Heart right ventricle (tissue), 16 donors: ENCODE results near the gene FAM13A. TPM values are rescaled to one million over a fixed set of nuclear protein-coding genes. Genes with fewer than 3 reads are reported as not detected.
"Not testable (repeated sequence)": the region's sequence is repeated elsewhere in the genome, so short reads cannot be mapped to it uniquely, and the experiment has no call there.

Experiments used
- ATAC-seq, 8 donors: fragments of 200-7000 bp; cut with Tn5 transposase; one replicate each; pipeline ENCODE4 v1.9.1; 2020; ENCODE audit warnings: mild to moderate bottlenecking in 8 of 8, moderate library complexity in 8 of 8, moderate number of reproducible peaks in 1 of 8
- DNase-seq, 2 donors: peaks; one replicate each; pipeline ENCODE4 v3.0.0-alpha.2; 2020
- H3K27ac ChIP-seq, 10 donors: fragments of 200-600 bp; sonication (generic) in 2 of 10; one replicate each; pipeline versions ENCODE4 v1.5.0 to v1.8.0; 2020 to 2022; ENCODE audit warnings: mild to moderate bottlenecking in 3 of 10
- H3K27me3 ChIP-seq, 7 donors: fragments of 200-600 bp; one replicate each; pipeline ENCODE4 v1.8.0; 2021 to 2022; ENCODE audit warnings: mild to moderate bottlenecking in 2 of 7
- H3K36me3 ChIP-seq, 9 donors: fragments of 200-600 bp; sonication (generic) in 1 of 9; one replicate each; pipeline versions ENCODE4 v1.5.0 to v1.8.0; 2020 to 2022; ENCODE audit warnings: mild to moderate bottlenecking in 2 of 9
- H3K4me1 ChIP-seq, 9 donors: fragments of 200-600 bp; sonication (generic) in 1 of 9; one replicate each; pipeline versions ENCODE4 v1.5.0 to v1.8.0; 2020 to 2022; ENCODE audit warnings: mild to moderate bottlenecking in 4 of 9
- H3K4me3 ChIP-seq, 10 donors: fragments of 200-600 bp; sonication (generic) in 2 of 10; one replicate each; pipeline versions ENCODE4 v1.5.0 to v1.8.0; 2020 to 2022; ENCODE audit warnings: mild to moderate bottlenecking in 7 of 10, moderate library complexity in 2 of 10
- H3K9me3 ChIP-seq, 11 donors: fragments of 200-600 bp in 10 of 11; sonication (generic) in 2 of 11; one replicate each; pipeline versions ENCODE4 v1.5.0 to v1.8.0; 2013 to 2022; ENCODE audit warnings: mild to moderate bottlenecking in 2 of 11, control low read depth in 1 of 11, moderate library complexity in 1 of 11
- CTCF ChIP-seq, 9 donors: fragments of 200-600 bp; sonication (generic) in 2 of 9; IDR thresholded peaks; one replicate each; pipeline versions ENCODE4 v1.5.0 to v1.8.0; 2021 to 2022; ENCODE audit warnings: antibody characterized with exemption in 9 of 9, mild to moderate bottlenecking in 5 of 9, moderate library complexity in 1 of 9
- WGBS, 2 donors: extraction: QIAGEN DNeasy Blood & Tissue Kit; methylation state at CpG; one replicate each; pipeline ENCODE4 v1.1.7; 2013; ENCODE audit warnings: inconsistent platforms in 1 of 2; 5-methylcytosine and 5-hydroxymethylcytosine counted together
- intact Hi-C, 10 donors: fragments of 100-400 bp; cut with DNase I; formaldehyde crosslinking; loops; one replicate each; pipeline versions ENCODE4 v1.11.1 to v1.14.2; 2022
- polyA plus RNA-seq, 2 donors: library from polyadenylated mRNA; stranded (reverse); fragments of 200-250 nt; gene quantifications; one replicate each; pipeline ENCODE4 v1.2.3, GENCODE V29; 2013
- total RNA-seq, 10 donors: library from RNA; stranded (reverse); fragmentation: NEBNext Ultra II Directional in 3 of 10; extraction: Animal tissue kit (Norgen Biotek cat#: 25700) in 3 of 10; gene quantifications; one replicate each; pipeline versions ENCODE4 v1.2.1 to v1.2.4, GENCODE V29; 2021 to 2023
- donor health status: Arrhythmogenic right ventricular cardiomyopathy.
- donor health status: ischemic (EF 13 %, LVEDD 7.1; RV severe dilation, severe dysfunction).
- donor health status: healthy with polysubstance abuse.
- donor health status: DM: no; HTN: yes; CAD: no.
- donor health status: DM: no; HTN: no; CAD: no.
- donor health status: ischemic (EF 25% LVEDD 6.9; RV normal size, moderate dysfunction).
- donor health status: ischemic (EF 25% LVEDD 5.7; RV mildly dilated, moderate dysfunction).
- donor health status: healthy.
- donor health status: DM: yes; HTN: yes; CAD: no.
- donor health status: Ischemic cardiomyopathy.
- donor health status: ischemic (EF 35%, LVEDD 5.7; RV mildly dilated, moderate dysfunction).
- donor health status: nonischemic (EF 11% LVEDD 7.7; RV severe dilation, severe dysfunction).
- donor health status: DM: yes; HTN: yes; CAD: no.
- donor health status: PGD.
- donor health status: ischemic (EF 29% LVEDD 5.4; RV normal size, mild dysfunction).
- donor health status: nonischemic (EF 23%, LVEDD 6.1; RV moderate dilation, normal function).

Gene FAM13A
- total and polyA plus RNA-seq, 12 donors, result 2.4 to 18.4 (median 14.1) TPM

GRCh38 chr4:89007338-89007939, 49.5 kb downstream of the FAM13A start:
- no peaks in the 10 kb centered on the region for H3K27me3 ChIP-seq
- no peak for DNase-seq
- 90 to 99% methylated on average over 6 of the region's 6 CpGs for WGBS, 2 donors
- no peak for ATAC-seq
- intact Hi-C loops, result no loop called here
- no peak overlapping the region for H3K27ac ChIP-seq
- no peak overlapping the region for H3K4me3 ChIP-seq
- TF ChIP-seq CTCF (IDR thresholded peaks at IDR 0.05), result no peak
- peaks cover 0 to 6% (median 0%) of the 10 kb centered on the region in 11 donors for H3K9me3 ChIP-seq
- H3K4me1 ChIP-seq, result peaks cover 0 to 4% (median 0%) of the 10 kb centered on the region in 9 donors
- H3K36me3 ChIP-seq, result no peaks in the 10 kb centered on the region

- Histone ChIP-seq H3K27ac (no peak overlapping the region), H3K27me3 (no peaks in the 10 kb centered on the region), H3K4me1 (peaks cover 0 to 15% (median 7%) of the 10 kb centered on the region in 9 donors), H3K4me3 (no peak overlapping the region), H3K9me3 (peaks cover 0 to 6% (median 0%) of the 10 kb centered on the region in 11 donors), H3K36me3 (no peaks in the 10 kb centered on the region)
- DNase-seq (no peak), ATAC-seq (no peak)
- TF ChIP-seq CTCF (IDR thresholded peaks at IDR 0.05), result no peak
- intact Hi-C loops, result no loop called here
- WGBS, 2 donors, result 93 to 95% methylated on average over 5 of the region's 5 CpGs
These were observed 50.7 kb downstream of the FAM13A start for GRCh38 chr4:89006307-89006706.

GRCh38 chr4:89005066-89005465, 51.9 kb downstream of the FAM13A start:
- H3K27me3 ChIP-seq, H3K27ac ChIP-seq, H3K4me3 ChIP-seq, H3K36me3 ChIP-seq, ATAC-seq, DNase-seq, intact Hi-C loops, H3K9me3 ChIP-seq: not testable (repeated sequence)
- WGBS, 2 donors, result 95 to 96% methylated on average over 1 of the region's 1 CpG
- H3K4me1 ChIP-seq, result peaks cover 0 to 21% (median 11%) of the 10 kb centered on the region in 9 donors

GRCh38 chr4:89001647-89002445, 55.1 kb downstream of the FAM13A start:
- peak in 2 of 8 donors; percentile 44 to 47 for ATAC-seq
- intact Hi-C loops, result no loop called here
- no peak for DNase-seq
- Histone ChIP-seq H3K4me1 (peaks cover 0 to 26% (median 13%) of the 10 kb centered on the region in 9 donors), H3K27ac (peak overlapping the region in 3 of 10 donors; percentile 3 to 23 (median 4)), H3K36me3 (no peaks in the 10 kb centered on the region), H3K27me3 (no peaks in the 10 kb centered on the region), H3K4me3 (no peak overlapping the region), H3K9me3 (peaks cover 0 to 6% (median 0%) of the 10 kb centered on the region in 11 donors)
- TF ChIP-seq CTCF (IDR thresholded peaks at IDR 0.05), result no peak
- WGBS, 2 donors, result 43 to 45% methylated on average over 9 of the region's 9 CpGs
